NCI-H446 (cell line): ENCODE data around the gene MUC4.
"Not testable (repeated sequence)": the region's sequence is repeated elsewhere in the genome, so short reads cannot be mapped to it uniquely, and the experiment has no call there.

Experiments used
- DNase-seq, 2 experiments: peaks; one replicate each; lab custom pipeline; 2025; lab: John Stamatoyannopoulos, UW

The MUC4 gene

DNA sequence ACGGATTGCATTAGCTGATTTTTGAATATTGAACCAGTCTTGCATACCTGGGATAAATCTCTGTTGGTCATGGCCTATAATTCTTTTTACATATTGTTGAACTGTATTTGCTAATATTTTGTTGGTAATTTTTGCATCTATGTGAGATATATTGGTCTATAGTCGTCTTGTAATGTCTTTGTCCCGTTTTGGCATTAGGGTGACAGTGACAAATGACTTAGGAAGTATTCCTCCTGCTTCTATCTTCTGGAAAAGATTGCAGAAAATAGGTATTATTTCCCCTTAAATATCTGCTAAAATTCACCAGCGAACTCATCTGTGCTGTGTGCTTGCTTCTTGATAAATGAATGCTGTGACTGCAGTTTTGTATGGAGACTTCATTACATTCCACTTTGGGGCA is 67.3 kb downstream of the MUC4 start:
- DNase-seq, result no peak

GRCh38 chr3:195739561-195740111 is 72.1 kb downstream of the MUC4 start:
- DNase-seq, result no peak

- DNase-seq, result no peak
These were observed 73.3 kb downstream of the MUC4 start for GRCh38 chr3:195738274-195739044.

- not testable (repeated sequence) for DNase-seq
These were observed 73.9 kb downstream of the MUC4 start for GRCh38 chr3:195737782-195738181.

- DNase-seq, result no peak
These were observed 74.8 kb downstream of the MUC4 start for GRCh38 chr3:195736866-195737490.

DNA sequence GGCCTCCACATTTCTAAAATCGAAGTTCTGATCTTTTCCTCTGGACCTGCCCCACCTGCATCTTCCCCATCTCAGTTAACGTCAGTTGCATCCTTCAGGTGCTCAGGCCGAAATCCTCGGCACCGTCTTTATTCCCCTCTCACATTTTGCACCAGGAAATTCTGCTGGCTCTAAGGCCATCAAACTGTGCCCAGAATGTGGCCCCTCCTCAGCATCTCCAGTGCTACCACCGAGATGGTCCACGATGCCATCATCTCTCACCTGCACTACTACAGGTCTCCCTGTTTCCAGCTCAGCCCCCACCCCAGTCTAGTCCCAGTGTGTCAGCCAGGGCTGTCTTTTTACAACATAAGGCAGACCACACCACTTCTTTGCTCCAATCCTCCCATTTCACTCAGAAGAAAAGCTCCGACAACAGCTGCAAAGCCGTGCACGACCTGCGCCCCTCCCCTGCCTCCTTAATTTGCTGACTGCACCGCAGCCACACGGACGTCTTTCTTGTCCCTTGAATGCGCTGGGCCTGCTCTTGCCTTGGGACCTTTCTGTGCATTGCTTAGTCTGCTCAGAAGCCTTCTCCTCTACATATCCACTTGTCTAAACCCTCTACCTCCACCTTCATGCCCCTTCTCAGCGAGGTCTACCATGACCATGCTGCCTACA is 76.6 kb downstream of the MUC4 start:
- DNase-seq, result no peak

GRCh38 chr3:195732940-195733339 is 78.8 kb downstream of the MUC4 start:
- DNase-seq, result no peak

DNA sequence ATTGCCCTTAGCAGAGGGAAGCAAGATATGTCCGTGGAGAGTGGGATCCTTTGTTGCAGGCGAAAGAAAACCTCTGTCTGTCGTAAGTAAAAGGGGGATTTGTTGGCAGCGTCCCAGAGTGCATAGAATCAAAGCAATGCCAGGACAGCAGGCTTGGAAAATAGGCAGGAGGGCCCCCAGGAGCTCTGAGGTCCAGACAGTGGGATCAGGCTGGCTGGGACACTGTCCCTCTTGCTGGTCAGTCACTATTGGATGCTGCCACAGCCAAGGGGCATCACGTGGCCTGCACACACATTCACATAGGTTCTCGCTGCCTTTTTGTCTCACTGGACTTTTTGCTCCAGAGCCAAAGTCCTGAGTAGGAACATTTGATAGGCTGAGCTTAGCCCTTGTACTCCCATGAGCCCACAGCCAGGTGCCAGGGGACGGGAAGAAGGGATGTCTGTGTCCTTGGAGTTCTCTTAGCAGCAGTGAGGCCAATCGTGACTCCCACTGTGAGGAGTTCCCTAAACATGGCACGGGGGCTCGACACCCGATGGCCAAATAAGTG is 80.3 kb downstream of the MUC4 start:
- DNase-seq, result no peak

DNA sequence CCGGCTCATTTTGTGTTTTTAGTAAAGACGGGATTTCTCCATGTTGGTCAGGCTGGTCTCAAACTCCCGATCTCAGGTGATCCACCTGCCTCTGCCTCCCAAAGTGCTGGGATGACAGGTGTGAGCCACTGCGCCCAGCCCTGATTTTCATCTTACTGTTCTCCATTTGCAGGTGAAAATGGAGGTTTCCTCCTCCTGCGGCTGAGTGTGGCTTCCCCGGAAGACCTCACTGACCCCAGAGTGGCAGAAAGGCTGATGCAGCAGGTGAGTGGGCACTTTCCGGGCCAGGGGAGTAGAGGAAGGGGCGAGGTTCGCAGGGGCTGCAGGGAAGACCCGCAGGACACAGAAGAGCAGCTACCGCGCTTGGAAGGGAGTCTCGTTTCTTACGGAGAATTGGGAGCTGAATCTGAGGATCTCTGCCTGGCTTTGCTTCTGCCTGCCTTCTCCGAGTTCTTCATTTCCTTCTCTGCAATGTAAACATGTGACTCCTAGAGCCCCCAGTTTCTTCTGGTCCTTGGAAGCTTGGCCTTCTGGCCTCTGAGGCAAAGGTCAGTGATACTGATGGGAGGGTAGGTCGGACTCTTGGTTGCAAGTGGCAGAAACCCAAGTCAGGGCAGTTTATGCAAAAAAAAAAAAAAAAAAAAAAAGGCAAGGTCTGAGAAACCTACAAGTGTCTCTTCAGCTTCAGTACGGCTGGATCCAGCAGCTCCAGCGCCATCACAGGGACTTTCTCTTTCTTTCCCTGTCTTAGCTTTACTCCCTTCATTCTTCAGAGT is 82.1 kb downstream of the MUC4 start:
- no peak for DNase-seq

- DNase-seq, result not testable (repeated sequence)
These were observed 82.9 kb downstream of the MUC4 start for GRCh38 chr3:195728789-195729188.

GRCh38 chr3:195727606-195728195 is 84.0 kb downstream of the MUC4 start:
- no peak for DNase-seq

DNA sequence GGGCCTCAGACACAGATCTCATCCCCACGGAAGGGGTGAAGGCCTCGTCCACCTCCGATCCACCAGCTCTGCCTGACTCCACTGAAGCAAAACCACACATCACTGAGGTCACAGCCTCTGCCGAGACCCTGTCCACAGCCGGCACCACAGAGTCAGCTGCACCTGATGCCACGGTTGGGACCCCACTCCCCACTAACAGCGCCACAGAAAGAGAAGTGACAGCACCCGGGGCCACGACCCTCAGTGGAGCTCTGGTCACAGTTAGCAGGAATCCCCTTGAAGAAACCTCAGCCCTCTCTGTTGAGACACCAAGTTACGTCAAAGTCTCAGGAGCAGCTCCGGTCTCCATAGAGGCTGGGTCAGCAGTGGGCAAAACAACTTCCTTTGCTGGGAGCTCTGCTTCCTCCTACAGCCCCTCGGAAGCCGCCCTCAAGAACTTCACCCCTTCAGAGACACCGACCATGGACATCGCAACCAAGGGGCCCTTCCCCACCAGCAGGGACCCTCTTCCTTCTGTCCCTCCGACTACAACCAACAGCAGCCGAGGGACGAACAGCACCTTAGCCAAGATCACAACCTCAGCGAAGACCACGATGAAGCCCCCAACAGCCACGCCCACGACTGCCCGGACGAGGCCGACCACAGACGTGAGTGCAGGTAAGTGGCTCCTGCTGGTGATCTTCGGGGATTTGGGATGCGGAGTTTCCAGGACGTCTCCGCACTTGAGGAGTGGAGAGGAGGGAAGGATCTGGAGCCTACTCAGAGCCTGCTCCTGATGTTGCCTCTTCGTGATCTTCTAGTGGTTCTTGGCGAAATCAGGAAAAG is 85.6 kb downstream of the MUC4 start:
- DNase-seq, result not testable (repeated sequence)

GRCh38 chr3:195724363-195724762 is 87.4 kb downstream of the MUC4 start:
- not testable (repeated sequence) for DNase-seq

DNA sequence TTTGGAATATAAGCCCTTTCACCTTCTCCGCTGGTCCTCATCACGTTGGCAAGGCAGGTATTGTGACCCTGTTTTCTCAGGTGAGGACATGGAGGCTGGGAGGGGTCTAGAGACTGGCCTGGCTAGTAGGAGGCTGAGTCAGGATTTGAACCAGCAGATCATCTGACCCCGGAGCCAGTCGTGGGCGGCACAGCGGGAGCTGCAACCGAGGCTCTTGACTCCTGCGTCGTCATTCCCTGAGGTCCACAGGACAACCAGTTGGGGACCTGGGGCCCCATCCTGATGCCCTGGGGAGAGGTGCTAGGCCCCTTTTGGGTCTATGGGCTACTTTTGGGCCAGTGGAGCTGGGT is 88.8 kb downstream of the MUC4 start:
- not testable (repeated sequence) for DNase-seq

DNA sequence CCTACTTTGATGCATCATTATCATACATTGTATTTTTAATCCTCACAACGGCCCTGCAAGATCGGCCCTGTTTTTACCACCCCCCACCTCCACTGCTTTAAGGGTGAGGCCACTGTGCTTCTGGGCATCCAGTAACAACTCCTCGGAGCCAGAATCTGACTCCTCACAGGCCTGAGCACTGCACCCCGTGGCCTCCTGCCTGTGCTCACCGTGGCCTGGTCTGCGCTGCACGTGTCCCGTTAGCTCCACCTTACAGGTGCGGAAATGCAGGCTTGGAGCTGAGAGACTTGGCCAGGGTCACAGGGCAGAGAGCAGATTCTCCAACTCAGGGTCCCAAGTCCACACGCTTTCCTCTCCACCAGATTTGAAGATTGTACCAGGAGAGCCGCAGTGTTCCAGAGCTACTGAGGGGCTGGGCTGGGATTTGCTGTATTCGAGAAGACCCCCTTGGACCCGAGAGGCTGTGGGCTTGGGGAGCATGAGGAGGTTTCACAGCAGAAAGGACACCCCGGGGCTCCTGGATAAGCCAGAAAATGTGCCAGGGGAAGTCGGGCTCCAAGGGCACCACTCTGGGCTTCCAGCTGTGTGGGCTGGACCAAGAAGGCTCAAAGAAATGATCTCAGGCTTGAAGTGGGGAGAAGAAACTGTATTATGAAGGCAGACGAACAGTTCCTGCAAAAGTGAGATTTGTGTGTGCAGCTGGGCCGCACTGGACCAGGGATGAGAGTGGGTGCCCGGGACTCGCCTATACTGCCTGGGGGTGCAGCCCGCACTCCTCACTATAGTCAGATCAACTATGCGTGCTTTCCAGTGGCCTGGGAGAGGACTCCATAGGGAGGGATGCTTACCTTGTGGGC is 89.4 kb downstream of the MUC4 start:
- not testable (repeated sequence) for DNase-seq

DNA sequence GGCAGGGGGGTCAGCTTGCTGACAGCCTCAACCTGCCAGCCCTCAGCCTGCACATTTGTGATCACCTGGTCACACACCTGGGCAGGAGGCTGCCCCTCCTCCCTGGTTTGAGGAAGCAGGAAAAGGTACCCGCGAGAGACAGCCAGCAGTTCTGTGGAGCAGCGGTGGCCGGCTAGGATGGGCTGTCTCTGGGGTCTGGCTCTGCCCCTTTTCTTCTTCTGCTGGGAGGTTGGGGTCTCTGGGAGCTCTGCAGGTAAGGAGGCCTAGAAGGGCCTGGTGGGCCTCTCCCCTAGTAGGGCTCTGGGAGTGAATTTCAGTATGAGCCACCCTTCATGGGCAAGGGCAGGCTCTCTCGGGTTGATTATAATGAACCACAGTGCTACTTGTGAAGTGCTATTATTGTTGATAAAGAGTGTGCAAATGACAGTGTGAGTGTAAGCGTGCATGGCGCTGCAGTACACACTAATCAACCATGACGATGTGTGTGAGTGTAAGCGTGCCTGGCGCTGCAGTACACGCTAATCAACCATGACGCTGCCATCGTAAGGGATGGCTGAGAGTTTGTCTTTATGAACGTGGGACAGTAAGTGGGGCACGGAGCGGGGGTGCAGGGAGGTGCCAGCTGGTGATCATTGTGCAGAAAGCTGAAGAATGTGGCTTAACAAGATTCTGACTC is 90.8 kb downstream of the MUC4 start, which contains the start of gene MUC20:
MUC20 (plus strand) TSS at position 148 of the 676 bp plus-strand sequence; CDS start at position 178, 30 bp downstream.
- not testable (repeated sequence) for DNase-seq

- not testable (repeated sequence) for DNase-seq
These were observed 92.0 kb downstream of the MUC4 start for GRCh38 chr3:195719514-195720254.

DNA sequence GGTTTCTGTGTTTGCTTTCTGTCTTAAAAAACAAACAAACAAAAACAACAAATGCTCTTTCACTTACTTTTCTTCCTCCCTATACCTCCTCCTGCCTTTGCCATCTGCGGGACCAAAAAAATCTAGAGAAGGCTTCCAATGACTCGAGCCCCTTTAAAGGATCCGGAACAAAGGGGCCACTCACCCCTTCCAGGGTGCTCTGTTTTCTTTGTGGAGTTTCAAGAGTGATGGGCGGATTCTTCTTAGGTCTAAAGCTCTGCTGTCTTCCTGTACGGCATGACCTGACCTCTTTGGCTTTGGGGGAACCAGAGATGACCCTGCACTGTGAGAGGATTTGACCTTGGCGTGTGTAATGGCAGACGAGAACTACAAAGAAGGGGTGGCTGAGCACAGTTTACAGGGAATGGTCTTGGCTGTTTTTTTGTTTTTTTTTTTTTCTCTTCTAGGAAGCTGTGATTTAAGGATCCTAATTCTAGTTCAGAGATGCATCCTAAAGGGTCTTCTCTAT is 93.2 kb downstream of the MUC4 start:
- DNase-seq, result no peak
